Aorta (tissue), 5 donors: ENCODE measurements around the gene RHPN2. TPM values are rescaled to one million over a fixed set of nuclear protein-coding genes. Genes with fewer than 3 reads are reported as not detected.

Experiments
- ATAC-seq: fragments of 200-7000 bp; cut with Tn5 transposase; one replicate; pipeline ENCODE4 v1.9.1; 2022; ENCODE audit warnings: moderate library complexity; ENCODE audit not compliant: low FRiP score
- DNase-seq, 2 donors: peaks; one replicate each; pipeline ENCODE4 v3.0.0-alpha.2; 2020
- H3K27ac ChIP-seq, 2 donors: one replicate each; pipeline ENCODE4 v1.5.1; 2013; ENCODE audit warnings: low read length in 2 of 2, mild to moderate bottlenecking in 2 of 2, moderate library complexity in 2 of 2, control low read depth in 1 of 2, inconsistent platforms in 1 of 2, low read depth in 1 of 2
- H3K27me3 ChIP-seq, 2 donors: one replicate each; pipeline ENCODE4 v1.6.1; 2013; ENCODE audit warnings: control low read depth in 1 of 2, low read length in 1 of 2, mild to moderate bottlenecking in 1 of 2, moderate library complexity in 1 of 2; ENCODE audit not compliant: insufficient read depth in 2 of 2, control insufficient read depth in 1 of 2
- H3K36me3 ChIP-seq, 2 donors: one replicate each; pipeline ENCODE4 v1.6.1; 2013; ENCODE audit warnings: control low read depth in 1 of 2, low read length in 1 of 2, mild to moderate bottlenecking in 1 of 2; ENCODE audit not compliant: insufficient read depth in 2 of 2, control insufficient read depth in 1 of 2
- H3K4me1 ChIP-seq, 2 donors: one replicate each; pipeline ENCODE4 v1.6.1; 2013; ENCODE audit warnings: low read length in 2 of 2, control low read depth in 1 of 2, mild to moderate bottlenecking in 1 of 2, moderate library complexity in 1 of 2; ENCODE audit not compliant: insufficient read depth in 2 of 2, control insufficient read depth in 1 of 2
- H3K4me3 ChIP-seq, 2 donors: one replicate each; pipeline ENCODE4 v1.5.1; 2013; ENCODE audit warnings: low read length in 2 of 2, control low read depth in 1 of 2, mild to moderate bottlenecking in 1 of 2
- H3K9me3 ChIP-seq: one replicate; pipeline ENCODE4 v1.6.1; 2013; ENCODE audit warnings: mild to moderate bottlenecking, low read length; ENCODE audit not compliant: control insufficient read depth
- WGBS, 2 donors: extraction: QIAGEN DNeasy Blood & Tissue Kit; methylation state at CpG; one replicate each; pipeline ENCODE4 v1.1.7; 2013; 5-methylcytosine and 5-hydroxymethylcytosine counted together
- intact Hi-C, 2 donors: fragments of 100-400 bp; cut with DNase I; formaldehyde crosslinking; loops; one replicate each; pipeline versions ENCODE4 v1.14.2 to v1.15.0; 2022
- polyA plus RNA-seq, 2 donors: library from polyadenylated mRNA; stranded (reverse); fragments of 200-250 nt; gene quantifications; one replicate each; pipeline ENCODE4 v1.2.3, GENCODE V29; 2013
- total RNA-seq, 2 donors: library from RNA; stranded (reverse); fragmentation: NEBNext Ultra II Directional; extraction: Animal tissue kit (Norgen Biotek cat#: 25700); gene quantifications; one replicate each; pipeline ENCODE4 v1.2.1, GENCODE V29; 2021
- donor health status: healthy with polysubstance abuse.
- donor health status: Bipolar disorder and iron deficiency.
- donor health status: DM: no; HTN: no; CAD: no.
- donor health status: DM: no; HTN: no; CAD: no.
- donor health status: DM: yes; HTN: yes; CAD: no.

The RHPN2 gene
- total and polyA plus RNA-seq, 4 donors = 0.33 to 5.0 (median 1.5) TPM

DNA sequence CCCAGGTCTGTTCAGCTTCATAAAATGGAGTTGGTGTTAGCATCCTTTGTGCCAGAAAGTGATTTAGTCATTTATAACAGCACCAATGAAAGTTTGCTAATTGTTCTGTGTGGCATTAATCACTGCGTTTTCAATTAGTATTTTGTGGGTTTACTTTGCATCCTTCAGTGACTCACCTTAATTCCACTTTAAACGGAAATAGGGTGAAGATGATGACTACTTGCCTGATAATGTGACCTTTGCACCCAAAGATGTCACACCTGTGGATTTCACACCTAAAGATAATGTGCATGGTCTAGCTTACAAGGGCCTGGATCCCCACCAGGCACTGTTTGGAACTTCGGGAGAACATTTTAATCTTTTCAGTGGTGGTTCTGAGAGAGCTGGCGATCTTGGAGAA lies 31.3 kb upstream of the RHPN2 start:
- Histone ChIP-seq H3K4me1 (no peaks in the 10 kb centered on the region), H3K36me3 (peaks cover 9 to 18% of the 10 kb centered on the region in 2 donors), H3K4me3 (no peak overlapping the region), H3K27ac (no peak overlapping the region), H3K9me3 (no peaks in the 10 kb centered on the region), H3K27me3 (no peaks in the 10 kb centered on the region)
- WGBS, 2 donors = 87 to 88% methylated on average over 4 of the region's 4 CpGs
- DNase-seq (no peak), ATAC-seq (no peak)
- intact Hi-C loops = no loop called here

DNA sequence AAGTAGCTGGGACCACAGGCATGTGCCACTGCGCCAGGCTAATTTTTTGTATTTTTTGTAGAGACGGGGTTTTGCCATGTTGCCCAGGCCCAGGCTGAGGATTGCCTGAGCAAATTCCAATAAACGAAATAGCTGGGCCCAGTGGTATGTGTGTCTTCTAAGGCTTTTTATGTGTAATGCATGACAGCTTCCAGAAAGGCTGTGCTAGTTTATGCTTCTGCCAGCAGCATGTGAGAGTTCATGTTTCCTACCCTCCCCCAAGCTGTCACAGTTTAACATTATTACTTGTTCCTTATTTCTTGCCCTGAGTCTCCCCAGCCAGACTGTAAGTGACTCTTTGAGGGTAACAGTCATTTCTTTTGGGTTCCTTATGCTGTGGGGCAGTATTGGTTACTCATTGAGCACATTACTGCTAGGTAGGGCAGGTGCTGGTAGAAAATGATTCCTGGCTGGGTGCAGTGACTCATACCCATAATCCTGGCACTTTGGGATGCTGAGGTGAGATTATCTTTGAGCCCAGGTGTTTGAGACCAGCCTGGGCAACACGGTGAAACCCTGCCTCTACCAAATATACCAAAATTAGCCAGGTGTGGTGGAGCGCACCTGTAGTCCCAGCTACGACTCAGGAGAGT lies 29.9 kb upstream of the RHPN2 start:
- intact Hi-C loops = no loop called here
- H3K9me3 ChIP-seq = no peaks in the 10 kb centered on the region
- ATAC-seq = no peak
- DNase-seq = no peak
- no peak overlapping the region for H3K4me3 ChIP-seq
- 88 to 91% methylated on average over 6 of the region's 6 CpGs for WGBS, 2 donors
- H3K27me3 ChIP-seq = no peaks in the 10 kb centered on the region
- no peaks in the 10 kb centered on the region for H3K4me1 ChIP-seq
- H3K36me3 ChIP-seq = peaks cover 9 to 18% of the 10 kb centered on the region in 2 donors
- no peak overlapping the region for H3K27ac ChIP-seq

DNA sequence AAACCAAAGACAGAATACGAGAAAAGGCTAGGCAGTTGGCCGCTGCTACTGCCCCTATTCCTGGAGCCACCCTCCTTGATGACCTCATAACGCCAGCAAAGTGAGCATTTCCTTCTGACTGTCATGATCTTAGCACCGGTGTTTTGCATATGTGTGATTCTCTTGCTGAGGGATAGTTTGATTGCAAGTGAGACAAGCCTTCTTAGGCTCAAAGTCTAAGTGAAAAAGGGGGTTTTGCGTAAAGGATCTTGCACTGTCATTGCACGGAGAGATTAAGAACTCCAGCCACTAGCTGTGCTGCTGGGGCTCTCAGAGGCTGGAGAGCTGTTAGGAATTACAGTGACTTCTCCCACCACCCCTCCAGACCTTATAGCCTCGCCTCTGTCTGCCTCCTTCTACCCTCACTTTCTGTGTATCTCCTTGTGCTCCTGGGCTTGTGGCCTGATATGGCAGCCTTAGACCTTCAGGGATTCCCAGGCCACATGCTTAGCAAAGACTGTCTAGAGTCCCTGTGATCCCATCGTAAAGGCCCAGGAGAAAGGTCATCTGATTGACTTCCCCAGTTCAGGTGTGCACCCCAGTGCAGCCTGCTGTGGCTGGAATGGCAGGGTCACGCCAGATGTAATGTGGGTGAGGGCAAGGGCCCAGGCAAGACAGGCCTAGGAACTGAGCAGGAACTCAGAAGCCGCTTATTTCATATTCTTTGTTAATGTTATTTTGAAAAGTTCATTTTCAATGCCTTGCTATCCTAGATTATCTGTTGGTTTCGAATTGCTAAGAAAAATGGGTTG lies 28.9 kb upstream of the RHPN2 start:
- peaks cover 9 to 20% of the 10 kb centered on the region in 2 donors for H3K36me3 ChIP-seq
- H3K9me3 ChIP-seq = no peaks in the 10 kb centered on the region
- H3K4me1 ChIP-seq = no peaks in the 10 kb centered on the region
- ATAC-seq (no peak), DNase-seq (no peak)
- H3K4me3 ChIP-seq = no peak overlapping the region
- intact Hi-C loops = no loop called here
- WGBS, 2 donors = 93 to 95% methylated on average over 11 of the region's 11 CpGs
- no peak overlapping the region for H3K27ac ChIP-seq
- no peaks in the 10 kb centered on the region for H3K27me3 ChIP-seq

DNA sequence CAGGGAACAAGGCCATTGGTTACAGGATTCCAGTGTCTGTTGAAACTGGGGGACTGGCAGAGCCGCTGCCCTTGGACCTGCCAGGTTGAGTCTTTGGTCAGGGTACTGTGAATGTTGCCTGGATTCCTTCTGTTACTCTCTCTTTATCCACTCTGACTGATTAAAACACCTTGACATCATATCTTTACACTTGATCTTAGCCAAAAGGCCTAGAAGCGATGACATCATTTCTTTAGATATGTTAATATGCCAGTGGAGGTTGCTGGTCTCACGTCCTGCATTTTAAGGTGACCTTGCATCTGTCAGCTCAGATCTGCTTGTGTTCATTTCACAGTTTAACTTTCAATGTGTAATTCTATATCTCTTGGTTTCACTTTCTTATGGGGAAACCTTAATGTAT lies 25.5 kb upstream of the RHPN2 start:
- Histone ChIP-seq H3K4me3 (no peak overlapping the region), H3K4me1 (no peaks in the 10 kb centered on the region), H3K27me3 (no peaks in the 10 kb centered on the region), H3K36me3 (peaks cover 6 to 11% of the 10 kb centered on the region in 2 donors), H3K9me3 (no peaks in the 10 kb centered on the region), H3K27ac (no peak overlapping the region)
- WGBS, 2 donors = 83 to 86% methylated on average over 3 of the region's 3 CpGs
- DNase-seq (no peak), ATAC-seq (no peak)
- intact Hi-C loops = no loop called here

DNA sequence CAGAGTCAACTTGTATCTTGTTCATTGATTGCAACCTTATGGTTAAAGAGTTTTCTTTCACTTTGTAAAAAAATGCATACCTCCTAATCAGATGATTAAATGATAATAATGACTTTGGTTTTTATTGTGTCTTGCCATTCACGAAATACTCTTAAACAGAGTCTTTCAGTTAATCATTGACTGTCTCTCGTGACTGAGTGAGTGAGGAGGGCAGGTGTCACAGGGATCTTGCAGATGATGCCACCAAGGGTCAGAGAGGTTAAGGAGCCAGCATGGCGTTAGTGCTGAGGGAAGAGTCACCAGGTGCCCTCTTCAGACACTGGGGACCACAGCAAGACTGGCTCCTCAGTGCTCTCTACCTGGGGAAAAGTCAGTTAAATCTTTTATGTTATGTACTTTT lies 24.3 kb upstream of the RHPN2 start:
- Histone ChIP-seq H3K4me1 (no peaks in the 10 kb centered on the region), H3K9me3 (no peaks in the 10 kb centered on the region), H3K36me3 (peaks cover 0 to 8% of the 10 kb centered on the region in 2 donors), H3K27ac (no peak overlapping the region), H3K27me3 (no peaks in the 10 kb centered on the region), H3K4me3 (no peak overlapping the region)
- DNase-seq (no peak), ATAC-seq (no peak)
- intact Hi-C loops = loop anchor here in 1 of 2 donors (10.0 kb wide), 1 partner anchor 114 kb away; the partner anchor contains the start of genes CEP89 and FAAP24
- WGBS, 2 donors = 89 to 90% methylated on average over 3 of the region's 3 CpGs

DNA sequence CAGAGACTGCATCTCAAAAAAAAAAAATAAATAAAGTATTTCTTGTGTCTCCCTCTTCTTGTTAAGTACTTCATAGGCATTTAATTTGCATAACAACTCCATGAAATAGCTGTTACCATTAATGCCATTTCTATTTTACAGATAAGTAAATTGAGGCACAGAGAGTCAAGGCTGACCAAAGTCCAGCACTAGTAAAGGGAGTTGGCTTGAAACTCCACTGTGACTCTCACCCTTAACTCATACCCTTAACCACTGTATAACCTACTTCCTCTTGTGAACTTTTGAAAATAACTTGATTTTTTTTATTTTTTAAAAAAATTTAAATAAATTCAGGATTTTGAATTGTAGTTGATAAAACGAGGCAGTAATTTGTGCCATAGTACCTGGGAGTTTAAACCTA lies 22.3 kb upstream of the RHPN2 start:
- no peaks in the 10 kb centered on the region for H3K9me3 ChIP-seq
- 81 to 83% methylated on average over 1 of the region's 1 CpG for WGBS, 2 donors
- H3K36me3 ChIP-seq = peaks cover 0 to 4% of the 10 kb centered on the region in 2 donors
- intact Hi-C loops = loop anchor here in 1 of 2 donors (10.0 kb wide), 1 partner anchor 112 kb away; the partner anchor contains the start of genes CEP89 and FAAP24
- no peaks in the 10 kb centered on the region for H3K27me3 ChIP-seq
- ATAC-seq (no peak), DNase-seq (no peak)
- peaks cover 0 to 5% of the 10 kb centered on the region in 2 donors for H3K4me1 ChIP-seq
- no peak overlapping the region for H3K4me3 ChIP-seq
- H3K27ac ChIP-seq = no peak overlapping the region

DNA sequence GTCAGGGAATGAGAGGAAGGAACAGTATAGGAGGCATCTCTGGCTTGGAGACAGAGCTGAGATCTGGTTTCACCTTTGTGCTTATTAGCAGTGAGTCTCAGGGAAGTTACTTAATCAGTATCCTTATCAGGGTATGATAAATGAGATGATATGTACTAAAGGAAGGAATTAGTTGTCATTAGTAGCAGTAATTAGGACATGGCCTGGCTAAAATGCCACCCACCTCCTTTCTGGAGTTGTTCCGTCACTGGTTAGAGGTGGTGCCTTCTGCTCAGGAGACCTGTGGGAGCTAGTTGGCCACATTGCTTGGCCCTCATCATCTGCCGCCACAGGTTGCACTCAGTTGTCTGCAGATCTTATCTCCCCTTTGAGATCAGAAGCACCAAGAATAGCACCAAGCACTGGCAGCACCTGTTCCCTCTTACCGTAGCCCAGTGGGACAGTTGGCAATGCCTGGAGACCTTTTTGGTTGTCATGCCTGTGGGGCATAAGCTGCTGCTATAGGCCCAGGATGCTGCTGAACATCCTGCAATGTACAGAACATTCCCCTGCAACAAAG lies 21.0 kb upstream of the RHPN2 start:
- intact Hi-C loops = loop anchor here in 1 of 2 donors (10.0 kb wide), 1 partner anchor 111 kb away; the partner anchor contains the start of genes CEP89 and FAAP24
- no peak for ATAC-seq

DNA sequence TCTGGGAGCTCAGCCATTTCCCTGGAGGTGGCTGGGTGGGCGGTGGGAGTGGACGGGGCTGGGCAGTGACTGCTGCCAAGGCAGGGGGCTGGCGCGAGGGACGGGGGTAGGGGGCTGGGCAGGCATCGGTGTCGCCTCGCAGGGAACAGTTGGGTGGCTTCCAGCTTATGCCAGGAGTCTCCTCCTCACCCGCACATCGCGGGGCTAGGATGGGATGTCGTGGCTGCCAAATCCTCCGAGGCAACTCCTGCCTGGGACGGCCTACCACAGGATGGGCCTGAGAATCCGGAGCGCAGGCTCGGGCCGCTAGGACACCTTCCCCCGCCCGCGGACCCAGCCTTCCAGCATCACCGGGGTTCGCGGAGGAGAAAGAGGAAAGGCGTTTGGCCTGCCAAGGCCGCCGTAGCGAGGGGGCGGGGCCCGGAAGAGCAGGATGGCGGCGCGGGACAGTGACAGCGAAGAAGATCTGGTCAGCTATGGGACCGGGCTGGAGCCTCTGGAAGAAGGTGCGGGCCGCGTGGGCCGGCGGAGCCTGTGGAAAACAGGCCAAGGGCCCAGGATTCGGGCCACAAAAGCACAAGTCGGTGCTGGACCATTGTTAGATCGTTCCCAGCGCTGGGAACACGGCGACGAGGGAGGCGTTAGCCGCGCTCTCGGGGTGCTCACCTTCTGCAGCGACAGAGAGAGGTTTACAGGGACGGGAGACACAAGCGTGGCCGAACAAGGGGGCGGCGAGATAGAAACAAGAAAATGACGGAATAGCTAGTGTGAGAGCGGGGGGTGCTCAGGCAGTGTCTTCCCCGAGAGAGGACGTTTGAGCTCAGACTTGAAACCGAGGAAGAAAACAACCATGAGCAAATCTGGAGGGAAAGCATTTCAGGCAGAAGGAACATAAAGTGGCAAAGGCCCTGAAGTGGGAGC lies 16.3 kb upstream of the RHPN2 start, which contains the start of gene GPATCH1:
GPATCH1 (plus strand) TSS at position 421 of the 921 bp plus-strand sequence; CDS start at position 434, 13 bp downstream.
- DNase-seq = peak; percentile 90 to 96
- Histone ChIP-seq H3K27me3 (no peaks in the 10 kb centered on the region), H3K4me1 (peaks cover 4 to 5% of the 10 kb centered on the region in 2 donors), H3K36me3 (no peaks in the 10 kb centered on the region), H3K9me3 (no peaks in the 10 kb centered on the region), H3K27ac (no peak within 1 kb of the TSS), H3K4me3 (peak within 1 kb of the TSS; percentile 55 to 84)
- intact Hi-C loops = loop anchor here (5.0 to 10.0 kb wide), 2 partner anchors 106 to 109 kb away; partner anchors contain the start of genes CEP89 (in 2 of the 2) and FAAP24 (in 2 of the 2)
- peak; percentile 95 for ATAC-seq
- 1% methylated on average over 62 of the region's 62 CpGs for WGBS, 2 donors

More for the DNA sequence above, 21.0 kb upstream of the RHPN2 start:
- DNase-seq = no peak
- peaks cover 4 to 5% of the 10 kb centered on the region in 2 donors for H3K4me1 ChIP-seq
- H3K27me3 ChIP-seq = no peaks in the 10 kb centered on the region
- 83 to 87% methylated on average over 3 of the region's 3 CpGs for WGBS, 2 donors
- H3K27ac ChIP-seq = no peak overlapping the region
- no peak overlapping the region for H3K4me3 ChIP-seq
- no peaks in the 10 kb centered on the region for H3K9me3 ChIP-seq
- H3K36me3 ChIP-seq = peaks cover 0 to 2% of the 10 kb centered on the region in 2 donors
